Thyroid gland (tissue), 4 donors: ENCODE measurements around the gene GDNF.

Experiments used
- CTCF ChIP-seq, 6 experiments: fragments of 200-600 bp in 3 of 6; fragments of 450-650 bp in 3 of 6; sonication (generic) in 3 of 6; IDR thresholded peaks; one replicate each; pipeline ENCODE4 v1.5.1; 2016 to 2019; ENCODE audit warnings: antibody characterized with exemption in 6 of 6, mild to moderate bottlenecking in 2 of 6, inconsistent platforms in 1 of 6, moderate library complexity in 1 of 6
- POLR2A ChIP-seq, 2 donors: fragments of 450-650 bp; IDR thresholded peaks; one replicate each; pipeline ENCODE4 v1.6.1; 2017; ENCODE audit warnings: antibody characterized with exemption in 2 of 2, mild to moderate bottlenecking in 2 of 2, moderate library complexity in 1 of 2

GRCh38 chr5:37835380-37835973, 4.4 kb downstream of the GDNF start:
- TF ChIP-seq CTCF (IDR thresholded peaks at IDR 0.05) (no peak), POLR2A (IDR thresholded peaks at IDR 0.05) (no peak)
